Stimulated activated CD8-positive, alpha-beta memory T cell treated with anti-CD3 and anti-CD28 coated beads, Interleukin-4, amount 100 ng/mL, for 4 hours (primary cell): ENCODE measurements around the gene MINDY2.
"Not testable (repeated sequence)": the region's sequence is repeated elsewhere in the genome, so short reads cannot be mapped to it uniquely, and the experiment has no call there.

Experiments used
- DNase-seq, 2 donors: peaks; one replicate each; pipeline ENCODE4 v3.0.0-alpha.2; 2020; ENCODE audit warnings: low read depth in 2 of 2, low spot score in 1 of 2

Gene MINDY2

DNA sequence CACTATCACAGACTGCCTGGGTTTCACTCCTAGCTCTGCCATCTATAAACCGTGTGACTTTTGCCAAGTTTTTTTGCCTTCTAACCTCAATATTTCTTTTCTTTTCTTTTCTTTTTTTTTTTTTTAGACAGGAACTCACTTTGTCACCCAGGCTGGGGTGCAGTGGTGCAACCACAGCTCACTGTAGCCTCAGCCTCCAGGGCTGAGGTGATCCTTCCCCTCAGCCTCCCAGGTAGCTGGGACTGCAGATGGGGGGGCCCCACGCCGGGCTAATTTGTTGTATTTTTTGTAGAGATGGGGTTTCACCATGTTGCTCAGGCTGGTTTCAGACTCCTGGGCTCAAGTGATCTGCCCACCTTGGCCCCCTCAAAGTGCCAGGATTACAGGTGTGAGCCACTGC is 18.4 kb upstream of the MINDY2 start:
- DNase-seq: no peak

- no peak for DNase-seq
Measured at GRCh38 chr15:58755350-58755749, 15.8 kb upstream of the MINDY2 start.

DNA sequence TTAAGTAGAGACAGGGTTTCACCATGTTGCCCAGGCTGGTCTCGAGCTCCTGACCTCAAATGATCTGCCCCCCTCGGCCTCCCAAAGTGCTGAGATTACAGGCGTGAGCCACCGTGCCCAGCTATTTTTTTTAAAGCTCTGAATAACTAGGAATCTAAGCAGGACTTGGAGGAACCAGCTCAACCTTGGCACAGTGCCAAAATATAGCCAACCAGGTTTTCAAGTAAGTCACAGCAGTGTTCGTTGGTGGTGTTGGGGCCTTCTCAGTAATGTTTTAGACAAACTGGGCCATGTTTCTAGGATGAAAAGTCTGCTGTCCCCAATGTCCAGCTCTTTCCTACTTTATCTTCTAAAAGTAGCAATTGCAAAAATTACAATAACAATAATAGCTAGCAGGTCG is 15.1 kb upstream of the MINDY2 start:
- DNase-seq: no peak

- no peak for DNase-seq
Measured at GRCh38 chr15:58758141-58758540, 13.0 kb upstream of the MINDY2 start.

GRCh38 chr15:58760385-58761009 is 10.6 kb upstream of the MINDY2 start:
- no peak for DNase-seq

- DNase-seq: no peak
Measured at GRCh38 chr15:58761010-58761388, 10.1 kb upstream of the MINDY2 start.

- no peak for DNase-seq
Measured at GRCh38 chr15:58762285-58762684, 8.8 kb upstream of the MINDY2 start.

- DNase-seq: no peak
Measured at GRCh38 chr15:58762731-58763130, 8.4 kb upstream of the MINDY2 start.

DNA sequence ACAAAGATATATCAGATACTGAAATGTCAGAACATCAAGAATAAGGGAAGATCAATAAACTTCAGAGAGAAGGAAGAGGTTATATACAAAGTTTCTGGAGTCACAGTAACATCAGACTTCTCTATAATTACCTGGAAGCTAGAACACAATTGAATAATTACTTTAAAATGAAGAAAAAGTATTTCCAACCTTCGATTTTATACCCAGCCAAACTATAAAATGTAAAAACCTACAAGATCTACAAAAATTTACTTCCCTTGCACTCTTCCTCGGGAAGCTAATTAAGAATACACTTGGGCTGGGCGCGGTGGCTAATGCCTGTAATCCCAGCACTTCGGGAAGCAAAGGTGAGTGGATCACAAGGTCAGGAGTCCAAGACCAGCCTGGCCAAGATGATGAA is 6.6 kb upstream of the MINDY2 start:
- no peak for DNase-seq

DNA sequence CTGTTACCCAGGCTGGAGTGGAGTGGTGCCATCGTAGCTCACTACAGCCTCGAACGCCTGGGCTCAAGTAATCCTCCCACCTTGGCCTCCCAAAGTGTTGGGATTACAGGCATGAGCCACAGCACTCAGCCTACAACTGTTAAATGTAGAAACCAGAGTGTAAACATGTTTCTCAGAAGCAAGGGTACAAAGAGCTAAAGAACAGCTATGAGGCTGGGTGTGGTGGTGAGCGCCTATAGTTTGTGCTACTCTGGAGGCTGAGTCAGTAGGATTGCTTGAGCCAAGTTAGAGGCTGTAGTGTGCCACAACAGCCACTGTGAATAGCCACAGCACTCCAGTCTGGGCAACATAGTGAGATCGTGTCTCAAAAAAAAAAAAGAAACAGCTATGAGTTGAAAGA is 4.8 kb upstream of the MINDY2 start:
- no peak for DNase-seq

GRCh38 chr15:58768601-58769004 is 2.5 kb upstream of the MINDY2 start:
- DNase-seq: not testable (repeated sequence)

DNA sequence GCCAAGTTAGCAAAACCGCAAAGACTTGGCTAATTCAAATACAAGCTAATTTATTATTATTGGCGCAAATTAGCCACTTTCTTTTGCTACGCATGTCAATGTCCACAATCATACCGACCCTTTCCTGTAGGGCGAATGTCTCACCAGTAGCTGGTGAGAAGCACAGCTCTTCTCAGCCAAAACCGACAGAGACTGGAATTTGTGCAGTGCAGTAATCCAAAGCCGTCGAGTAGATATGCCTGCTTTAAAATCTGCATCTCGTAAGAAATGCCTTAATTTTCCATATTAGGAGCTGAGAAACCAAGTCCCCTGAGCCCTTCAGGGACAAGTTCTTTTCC is 614 bp upstream of the MINDY2 start:
- no peak for DNase-seq

- DNase-seq: no peak
Measured at GRCh38 chr15:58771621-58772250, 634 bp downstream of the MINDY2 start.

GRCh38 chr15:58773024-58773423 is 1.9 kb downstream of the MINDY2 start:
- no peak for DNase-seq

- DNase-seq: no peak
Measured at GRCh38 chr15:58775402-58775801, 4.3 kb downstream of the MINDY2 start.

GRCh38 chr15:58777107-58777506 is 6.0 kb downstream of the MINDY2 start:
- DNase-seq: no peak

- no peak for DNase-seq
Measured at GRCh38 chr15:58779554-58779953, 8.5 kb downstream of the MINDY2 start.

DNA sequence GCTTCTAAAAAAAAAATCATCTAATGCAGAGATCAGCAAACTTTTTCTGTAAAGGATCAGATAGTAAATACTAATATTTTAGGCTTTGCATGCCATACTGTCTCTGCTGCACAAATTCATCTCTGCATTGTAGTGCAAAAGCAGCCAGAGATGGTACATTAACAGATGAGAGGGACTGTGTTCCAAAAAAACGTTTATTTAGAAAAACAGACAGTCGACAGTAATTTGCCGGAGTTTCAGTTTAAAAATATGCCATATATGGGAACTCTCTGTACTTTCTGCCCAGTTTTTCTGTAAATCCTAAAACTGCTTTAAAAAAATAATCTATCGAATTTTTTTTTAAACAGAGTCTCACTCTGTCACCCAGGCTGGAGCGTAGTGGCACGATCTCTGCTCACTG is 14.3 kb downstream of the MINDY2 start:
- DNase-seq: no peak

GRCh38 chr15:58788056-58788710 is 17.1 kb downstream of the MINDY2 start:
- no peak for DNase-seq

GRCh38 chr15:58793862-58794261 is 22.8 kb downstream of the MINDY2 start:
- DNase-seq: no peak

DNA sequence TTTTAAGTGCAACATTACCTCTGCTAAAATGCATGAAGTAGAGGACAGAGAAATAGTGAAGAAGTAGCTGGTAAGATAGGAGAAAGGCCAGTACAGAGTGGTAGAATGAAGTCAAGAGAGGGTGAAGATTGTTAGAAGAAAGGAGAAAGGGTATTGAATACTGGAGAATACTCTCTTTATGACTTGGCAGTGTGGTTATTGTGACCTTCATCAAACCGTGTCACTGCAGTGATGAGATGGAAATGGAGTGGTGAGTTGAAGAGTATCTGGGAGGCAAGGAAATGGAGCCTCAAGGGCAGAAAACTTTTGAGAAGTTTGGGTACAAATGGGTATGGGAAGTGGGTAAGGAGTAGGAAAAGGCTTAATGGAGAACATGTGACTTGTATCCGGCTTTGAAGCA is 24.7 kb downstream of the MINDY2 start:
- no peak for DNase-seq

DNA sequence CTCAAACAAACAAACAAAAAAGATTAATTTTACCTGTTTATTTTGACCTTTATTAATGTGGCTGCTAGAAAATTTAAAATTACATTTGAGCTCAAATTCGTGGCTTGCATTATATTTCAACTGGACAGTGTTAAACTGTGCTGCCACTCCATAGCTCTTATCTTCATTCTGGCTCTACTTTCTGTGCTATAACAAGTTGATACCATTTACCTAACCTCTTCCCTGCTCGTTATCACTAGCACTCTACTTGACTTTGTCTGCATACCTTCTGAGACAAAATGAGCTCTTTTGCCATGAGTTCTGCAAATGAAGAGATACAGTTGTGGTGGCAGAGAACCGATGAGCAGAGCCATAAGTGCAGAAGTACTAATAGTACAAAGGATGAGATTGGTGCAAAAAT is 26.4 kb downstream of the MINDY2 start:
- DNase-seq: no peak

GRCh38 chr15:58805095-58805494 is 34.0 kb downstream of the MINDY2 start:
- no peak for DNase-seq
